GM23338 (cell line): ENCODE measurements around the gene RAD51B. TPM values are rescaled to one million over a fixed set of nuclear protein-coding genes. Genes with fewer than 3 reads are reported as not detected.

Experiments
- ATAC-seq: fragments of 200-7000 bp; cut with Tn5 transposase; 3 replicates; pipeline ENCODE4 v1.9.1; 2020
- DNase-seq: peaks from one replicate; pipeline ENCODE4 v3.0.0-alpha.2; 2015; ENCODE audit warnings: low spot score
- H2AFZ ChIP-seq: fragments of 200-600 bp; sonication (generic); 2 replicates; pipeline ENCODE4 v1.8.0; 2016; ENCODE audit warnings: antibody characterized with exemption, mild to moderate bottlenecking, moderate library complexity
- H3F3A ChIP-seq: fragments of 200-600 bp; sonication (generic); replicated peaks from 2 replicates; pipeline ENCODE4 v1.8.0; 2017; ENCODE audit warnings: antibody characterized with exemption, mixed run types, low read depth
- H3K27ac ChIP-seq: fragments of 200-600 bp; sonication (generic); 2 replicates; pipeline ENCODE4 v1.6.1; 2016; ENCODE audit warnings: low read depth
- H3K27me3 ChIP-seq: fragments of 200-600 bp; sonication (generic); 2 replicates; pipeline ENCODE4 v1.8.0; 2016; ENCODE audit warnings: mild to moderate bottlenecking, mixed run types, moderate library complexity; ENCODE audit not compliant: insufficient read depth
- H3K36me3 ChIP-seq: fragments of 200-600 bp; sonication (generic); 2 replicates; pipeline ENCODE4 v1.8.0; 2016; ENCODE audit warnings: mild to moderate bottlenecking; ENCODE audit not compliant: insufficient read depth
- H3K4me1 ChIP-seq: fragments of 200-600 bp; sonication (generic); 2 replicates; pipeline ENCODE4 v1.8.0; 2016; ENCODE audit warnings: mild to moderate bottlenecking, moderate library complexity; ENCODE audit not compliant: insufficient read depth
- H3K4me2 ChIP-seq: fragments of 200-600 bp; sonication (generic); 2 replicates; pipeline ENCODE4 v1.7.1; 2017; ENCODE audit warnings: mixed run types
- H3K4me3 ChIP-seq: fragments of 200-600 bp; sonication (generic); 2 replicates; pipeline ENCODE4 v1.6.1; 2016; ENCODE audit warnings: mixed run types
- H3K79me2 ChIP-seq: fragments of 200-600 bp; sonication (generic); replicated peaks from 2 replicates; pipeline ENCODE4 v1.8.0; 2017; ENCODE audit warnings: mild to moderate bottlenecking; ENCODE audit not compliant: insufficient read depth
- H3K9me2 ChIP-seq: fragments of 200-600 bp; sonication (generic); 2 replicates; pipeline ENCODE4 v1.8.0; 2017; ENCODE audit not compliant: insufficient read depth
- H4K20me1 ChIP-seq: fragments of 200-600 bp; sonication (generic); replicated peaks from 2 replicates; pipeline ENCODE4 v1.8.0; 2017; ENCODE audit warnings: mild to moderate bottlenecking; ENCODE audit not compliant: insufficient read depth
- H3K27ac Mint-ChIP-seq: 2 replicates; pipeline ENCODE4 v1.8.0; 2020; ENCODE audit warnings: inconsistent platforms, mild to moderate bottlenecking, moderate library complexity, mixed read lengths
- H3K27me3 Mint-ChIP-seq: 3 replicates; pipeline ENCODE4 v1.8.0; 2022; ENCODE audit warnings: low read depth, mild to moderate bottlenecking, moderate library complexity, mixed read lengths, inconsistent platforms; ENCODE audit not compliant: insufficient read depth, poor library complexity
- H3K36me3 Mint-ChIP-seq: 3 replicates; pipeline ENCODE4 v1.8.0; 2021; ENCODE audit warnings: low read depth, mild to moderate bottlenecking, inconsistent platforms, moderate library complexity, mixed read lengths
- H3K4me1 Mint-ChIP-seq: 3 replicates; pipeline ENCODE4 v1.8.0; 2020; ENCODE audit warnings: mild to moderate bottlenecking, inconsistent platforms, mixed read lengths
- H3K4me3 Mint-ChIP-seq: 3 replicates; pipeline ENCODE4 v1.8.0; 2021; ENCODE audit warnings: moderate library complexity, mild to moderate bottlenecking, inconsistent platforms, mixed read lengths
- H3K9me3 Mint-ChIP-seq: 3 replicates; pipeline ENCODE4 v1.8.0; 2020; ENCODE audit warnings: moderate library complexity, mild to moderate bottlenecking, inconsistent platforms, mixed read lengths
- CREB1 ChIP-seq: fragments of 250-450 bp; sonication (Bioruptor Pico); IDR thresholded peaks from 2 replicates; pipeline ENCODE4 v1.5.0; 2020; ENCODE audit warnings: low read depth, mild to moderate bottlenecking, moderate library complexity
- ETS1 ChIP-seq: IDR thresholded peaks from 2 replicates; pipeline ENCODE4 v1.6.1; 2016; ENCODE audit warnings: antibody characterized with exemption
- EZH2 ChIP-seq: fragments of 200-600 bp; sonication (generic); IDR thresholded peaks from one replicate; pipeline ENCODE4 v1.8.0; 2017; ENCODE audit warnings: antibody characterized with exemption, mild to moderate bottlenecking, low read depth; ENCODE audit not compliant: unreplicated experiment
- EZH2phosphoT487 ChIP-seq: fragments of 200-600 bp; sonication (generic); IDR thresholded peaks from one replicate; pipeline ENCODE4 v1.8.1; 2018; ENCODE audit warnings: antibody characterized with exemption; ENCODE audit not compliant: unreplicated experiment
- JUNB ChIP-seq: IDR thresholded peaks from one replicate; pipeline ENCODE4 v1.6.1; 2016; ENCODE audit warnings: antibody characterized with exemption; ENCODE audit not compliant: unreplicated experiment
- NANOG ChIP-seq: IDR thresholded peaks from 2 replicates; pipeline ENCODE4 v1.6.1; 2016; ENCODE audit warnings: antibody characterized with exemption, borderline replicate concordance
- POLR2AphosphoS5 ChIP-seq: IDR thresholded peaks from 2 replicates; pipeline ENCODE4 v1.6.1; 2016; ENCODE audit warnings: antibody characterized with exemption, low read depth
- STAT1 ChIP-seq: IDR thresholded peaks from one replicate; pipeline ENCODE4 v1.6.1; 2016; ENCODE audit warnings: antibody characterized with exemption; ENCODE audit not compliant: unreplicated experiment
- ZNF114 ChIP-seq: fragments of 250-450 bp; sonication (Bioruptor Pico); IDR thresholded peaks from 2 replicates; pipeline ENCODE4 v1.5.0; 2020; ENCODE audit warnings: mild to moderate bottlenecking, moderate library complexity
- polyA plus RNA-seq: library from polyadenylated mRNA; unstranded; fragments of >200 nt; fragmentation: Nextera tagmentation; extraction: Ambion mirVana; gene quantifications from 2 replicates; pipeline ENCODE4 v1.2.1, GENCODE V29; 2016
- total RNA-seq: library from RNA; depleted of rRNA; stranded (reverse); fragments of >200 nt; shearing (Covaris generic); gene quantifications from 2 replicates; pipeline ENCODE4 v1.2.3, GENCODE V29; 2014
- TF ChIP-seq, protein P1 (sequence below): IDR thresholded peaks from one replicate; pipeline ENCODE4 v1.6.1; 2018; ENCODE audit warnings: antibody characterized with exemption; ENCODE audit not compliant: unreplicated experiment
- TF ChIP-seq, protein P2 (sequence below): fragments of 250-450 bp; sonication (Bioruptor Pico); IDR thresholded peaks from 2 replicates; pipeline ENCODE4 v1.5.0; 2020; ENCODE audit warnings: mild to moderate bottlenecking, moderate library complexity

RAD51B gene
- total and polyA plus RNA-seq, 2 experiments from 2014 or later, result 15.7 to 29.1 TPM

DNA sequence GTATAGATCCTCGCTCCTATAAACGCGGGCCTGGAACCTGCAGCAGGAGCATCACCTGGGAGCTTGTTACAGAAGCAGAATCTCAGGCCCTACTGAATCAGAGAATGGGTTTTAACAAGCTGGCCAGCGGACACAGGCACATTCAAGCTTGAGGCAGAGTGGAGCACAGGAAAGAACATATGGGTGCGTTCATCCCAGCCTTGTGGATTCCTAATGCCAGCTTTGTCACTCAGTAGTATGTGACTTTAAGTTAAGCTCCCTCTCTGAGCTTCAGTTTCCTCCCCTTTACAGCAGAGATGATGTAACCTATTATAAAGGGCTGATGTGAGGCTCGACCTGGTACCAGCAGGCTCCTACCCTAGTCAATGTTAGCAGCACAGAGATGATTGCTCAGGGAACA, 768.4 kb downstream of the RAD51B start:
- Histone ChIP-seq H3K4me3 (no peak overlapping the region), H3K27ac (peak overlapping the region; percentile 23; the same call in 1 of the 2 replicates), H3K4me1 (peaks cover 24% of the 10 kb centered on the region), H3K27me3 (no peaks in the 10 kb centered on the region), H4K20me1 (no peaks in the 10 kb centered on the region), H3F3A (no peaks in the 10 kb centered on the region), H3K9me2 (peaks cover 5% of the 10 kb centered on the region), H3K79me2 (no peaks in the 10 kb centered on the region), H2AFZ (no peak overlapping the region), H3K36me3 (no peaks in the 10 kb centered on the region), H3K4me2 (peak overlapping the region; percentile 60)
- TF ChIP-seq, protein P1, sequence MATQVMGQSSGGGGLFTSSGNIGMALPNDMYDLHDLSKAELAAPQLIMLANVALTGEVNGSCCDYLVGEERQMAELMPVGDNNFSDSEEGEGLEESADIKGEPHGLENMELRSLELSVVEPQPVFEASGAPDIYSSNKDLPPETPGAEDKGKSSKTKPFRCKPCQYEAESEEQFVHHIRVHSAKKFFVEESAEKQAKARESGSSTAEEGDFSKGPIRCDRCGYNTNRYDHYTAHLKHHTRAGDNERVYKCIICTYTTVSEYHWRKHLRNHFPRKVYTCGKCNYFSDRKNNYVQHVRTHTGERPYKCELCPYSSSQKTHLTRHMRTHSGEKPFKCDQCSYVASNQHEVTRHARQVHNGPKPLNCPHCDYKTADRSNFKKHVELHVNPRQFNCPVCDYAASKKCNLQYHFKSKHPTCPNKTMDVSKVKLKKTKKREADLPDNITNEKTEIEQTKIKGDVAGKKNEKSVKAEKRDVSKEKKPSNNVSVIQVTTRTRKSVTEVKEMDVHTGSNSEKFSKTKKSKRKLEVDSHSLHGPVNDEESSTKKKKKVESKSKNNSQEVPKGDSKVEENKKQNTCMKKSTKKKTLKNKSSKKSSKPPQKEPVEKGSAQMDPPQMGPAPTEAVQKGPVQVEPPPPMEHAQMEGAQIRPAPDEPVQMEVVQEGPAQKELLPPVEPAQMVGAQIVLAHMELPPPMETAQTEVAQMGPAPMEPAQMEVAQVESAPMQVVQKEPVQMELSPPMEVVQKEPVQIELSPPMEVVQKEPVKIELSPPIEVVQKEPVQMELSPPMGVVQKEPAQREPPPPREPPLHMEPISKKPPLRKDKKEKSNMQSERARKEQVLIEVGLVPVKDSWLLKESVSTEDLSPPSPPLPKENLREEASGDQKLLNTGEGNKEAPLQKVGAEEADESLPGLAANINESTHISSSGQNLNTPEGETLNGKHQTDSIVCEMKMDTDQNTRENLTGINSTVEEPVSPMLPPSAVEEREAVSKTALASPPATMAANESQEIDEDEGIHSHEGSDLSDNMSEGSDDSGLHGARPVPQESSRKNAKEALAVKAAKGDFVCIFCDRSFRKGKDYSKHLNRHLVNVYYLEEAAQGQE, result no peak
- no peak for TF ChIP-seq NANOG
- TF ChIP-seq EZH2phosphoT487, result no peak
- no peak for TF ChIP-seq JUNB
- no peak for TF ChIP-seq CREB1
- no peak for TF ChIP-seq ETS1
- no peak for TF ChIP-seq ZNF114 (CRISPR knock-in tag)
- H3K4me3 Mint-ChIP-seq, result no peak overlapping the region
- H3K36me3 Mint-ChIP-seq, result no peaks in the 10 kb centered on the region; the same call in 1 of the 3 replicates
- no peak for DNase-seq
- peak; percentile 12 for ATAC-seq
- H3K27ac Mint-ChIP-seq, result no peak overlapping the region
- H3K4me1 Mint-ChIP-seq, result peaks cover 52% of the 10 kb centered on the region
- peaks cover 3% of the 10 kb centered on the region; the same call in 1 of the 3 replicates for H3K9me3 Mint-ChIP-seq
- H3K27me3 Mint-ChIP-seq, result peaks cover 12% of the 10 kb centered on the region

DNA sequence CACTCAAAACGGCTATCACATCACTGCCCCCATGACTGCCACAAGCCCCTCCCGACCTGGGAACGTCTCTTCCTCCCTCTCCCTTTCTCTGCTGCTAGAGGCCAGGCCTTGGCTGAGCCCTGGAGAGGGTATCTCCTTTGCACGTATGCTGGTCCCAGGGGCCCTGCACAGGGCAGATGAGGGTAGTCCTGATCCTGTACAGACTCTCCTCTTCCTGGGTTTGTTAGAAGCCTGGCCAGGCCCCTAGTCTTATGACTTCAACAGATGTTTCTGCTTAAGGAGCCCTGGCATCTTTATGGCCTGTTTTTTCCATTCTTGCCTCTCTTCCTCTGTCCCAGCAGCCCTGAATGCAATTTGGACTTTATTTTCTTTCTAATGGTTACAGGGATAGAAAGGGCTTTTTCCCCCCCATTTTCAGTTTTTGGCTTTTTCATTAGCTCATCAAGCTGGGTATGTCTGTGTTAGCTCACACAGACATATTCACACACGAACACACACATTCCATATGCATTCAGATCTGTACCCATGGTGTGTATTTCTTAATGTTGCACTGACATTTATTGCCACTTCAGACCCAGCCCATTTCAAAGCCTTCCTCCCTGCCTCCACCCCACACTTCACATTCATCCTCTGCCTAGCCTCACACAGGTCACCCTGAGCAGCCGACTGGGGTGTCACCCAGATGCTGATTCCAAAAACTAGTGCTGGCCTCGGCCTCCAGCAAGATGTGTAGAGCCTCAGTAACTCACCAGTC, 770.0 kb downstream of the RAD51B start:
- Histone ChIP-seq H3K9me2 (peaks cover 10% of the 10 kb centered on the region; the same call in 1 of the 2 replicates), H4K20me1 (no peaks in the 10 kb centered on the region), H3K4me2 (0 out of 2 replicates have a peak overlapping the region, but pooled peaks have one; percentile 26), H3K4me3 (no peak overlapping the region), H2AFZ (no peak overlapping the region), H3F3A (no peaks in the 10 kb centered on the region), H3K4me1 (peaks cover 31% of the 10 kb centered on the region), H3K79me2 (no peaks in the 10 kb centered on the region), H3K36me3 (no peaks in the 10 kb centered on the region), H3K27me3 (no peaks in the 10 kb centered on the region), H3K27ac (no peak overlapping the region)
- H3K4me3 Mint-ChIP-seq, result no peak overlapping the region
- H3K36me3 Mint-ChIP-seq, result no peaks in the 10 kb centered on the region; the same call in 1 of the 3 replicates
- ATAC-seq (no peak), DNase-seq (no peak)
- H3K4me1 Mint-ChIP-seq, result peaks cover 64% of the 10 kb centered on the region
- H3K27ac Mint-ChIP-seq, result no peak overlapping the region
- peaks cover 3% of the 10 kb centered on the region; the same call in 1 of the 3 replicates for H3K9me3 Mint-ChIP-seq
- peaks cover 19% of the 10 kb centered on the region for H3K27me3 Mint-ChIP-seq
- TF ChIP-seq CREB1 (no peak), STAT1 (no peak), EZH2 (no peak), POLR2AphosphoS5 (no peak), NANOG (no peak)
- TF ChIP-seq, protein P2, sequence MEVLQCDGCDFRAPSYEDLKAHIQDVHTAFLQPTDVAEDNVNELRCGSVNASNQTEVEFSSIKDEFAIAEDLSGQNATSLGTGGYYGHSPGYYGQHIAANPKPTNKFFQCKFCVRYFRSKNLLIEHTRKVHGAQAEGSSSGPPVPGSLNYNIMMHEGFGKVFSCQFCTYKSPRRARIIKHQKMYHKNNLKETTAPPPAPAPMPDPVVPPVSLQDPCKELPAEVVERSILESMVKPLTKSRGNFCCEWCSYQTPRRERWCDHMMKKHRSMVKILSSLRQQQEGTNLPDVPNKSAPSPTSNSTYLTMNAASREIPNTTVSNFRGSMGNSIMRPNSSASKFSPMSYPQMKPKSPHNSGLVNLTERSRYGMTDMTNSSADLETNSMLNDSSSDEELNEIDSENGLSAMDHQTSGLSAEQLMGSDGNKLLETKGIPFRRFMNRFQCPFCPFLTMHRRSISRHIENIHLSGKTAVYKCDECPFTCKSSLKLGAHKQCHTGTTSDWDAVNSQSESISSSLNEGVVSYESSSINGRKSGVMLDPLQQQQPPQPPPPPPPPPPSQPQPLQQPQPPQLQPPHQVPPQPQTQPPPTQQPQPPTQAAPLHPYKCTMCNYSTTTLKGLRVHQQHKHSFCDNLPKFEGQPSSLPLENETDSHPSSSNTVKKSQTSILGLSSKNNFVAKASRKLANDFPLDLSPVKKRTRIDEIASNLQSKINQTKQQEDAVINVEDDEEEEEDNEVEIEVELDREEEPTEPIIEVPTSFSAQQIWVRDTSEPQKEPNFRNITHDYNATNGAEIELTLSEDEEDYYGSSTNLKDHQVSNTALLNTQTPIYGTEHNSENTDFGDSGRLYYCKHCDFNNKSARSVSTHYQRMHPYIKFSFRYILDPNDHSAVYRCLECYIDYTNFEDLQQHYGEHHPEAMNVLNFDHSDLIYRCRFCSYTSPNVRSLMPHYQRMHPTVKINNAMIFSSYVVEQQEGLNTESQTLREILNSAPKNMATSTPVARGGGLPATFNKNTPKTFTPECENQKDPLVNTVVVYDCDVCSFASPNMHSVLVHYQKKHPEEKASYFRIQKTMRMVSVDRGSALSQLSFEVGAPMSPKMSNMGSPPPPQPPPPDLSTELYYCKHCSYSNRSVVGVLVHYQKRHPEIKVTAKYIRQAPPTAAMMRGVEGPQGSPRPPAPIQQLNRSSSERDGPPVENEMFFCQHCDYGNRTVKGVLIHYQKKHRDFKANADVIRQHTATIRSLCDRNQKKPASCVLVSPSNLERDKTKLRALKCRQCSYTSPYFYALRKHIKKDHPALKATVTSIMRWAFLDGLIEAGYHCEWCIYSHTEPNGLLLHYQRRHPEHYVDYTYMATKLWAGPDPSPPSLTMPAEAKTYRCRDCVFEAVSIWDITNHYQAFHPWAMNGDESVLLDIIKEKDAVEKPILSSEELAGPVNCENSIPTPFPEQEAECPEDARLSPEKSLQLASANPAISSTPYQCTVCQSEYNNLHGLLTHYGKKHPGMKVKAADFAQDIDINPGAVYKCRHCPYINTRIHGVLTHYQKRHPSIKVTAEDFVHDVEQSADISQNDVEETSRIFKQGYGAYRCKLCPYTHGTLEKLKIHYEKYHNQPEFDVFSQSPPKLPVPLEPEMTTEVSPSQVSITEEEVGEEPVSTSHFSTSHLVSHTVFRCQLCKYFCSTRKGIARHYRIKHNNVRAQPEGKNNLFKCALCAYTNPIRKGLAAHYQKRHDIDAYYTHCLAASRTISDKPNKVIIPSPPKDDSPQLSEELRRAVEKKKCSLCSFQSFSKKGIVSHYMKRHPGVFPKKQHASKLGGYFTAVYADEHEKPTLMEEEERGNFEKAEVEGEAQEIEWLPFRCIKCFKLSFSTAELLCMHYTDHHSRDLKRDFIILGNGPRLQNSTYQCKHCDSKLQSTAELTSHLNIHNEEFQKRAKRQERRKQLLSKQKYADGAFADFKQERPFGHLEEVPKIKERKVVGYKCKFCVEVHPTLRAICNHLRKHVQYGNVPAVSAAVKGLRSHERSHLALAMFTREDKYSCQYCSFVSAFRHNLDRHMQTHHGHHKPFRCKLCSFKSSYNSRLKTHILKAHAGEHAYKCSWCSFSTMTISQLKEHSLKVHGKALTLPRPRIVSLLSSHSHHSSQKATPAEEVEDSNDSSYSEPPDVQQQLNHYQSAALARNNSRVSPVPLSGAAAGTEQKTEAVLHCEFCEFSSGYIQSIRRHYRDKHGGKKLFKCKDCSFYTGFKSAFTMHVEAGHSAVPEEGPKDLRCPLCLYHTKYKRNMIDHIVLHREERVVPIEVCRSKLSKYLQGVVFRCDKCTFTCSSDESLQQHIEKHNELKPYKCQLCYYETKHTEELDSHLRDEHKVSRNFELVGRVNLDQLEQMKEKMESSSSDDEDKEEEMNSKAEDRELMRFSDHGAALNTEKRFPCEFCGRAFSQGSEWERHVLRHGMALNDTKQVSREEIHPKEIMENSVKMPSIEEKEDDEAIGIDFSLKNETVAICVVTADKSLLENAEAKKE (CRISPR knock-in tag), result no peak
